GM12878 (cell line): ENCODE data around the gene CMTM1. TPM values are rescaled to one million over a fixed set of nuclear protein-coding genes. Genes with fewer than 3 reads are reported as not detected.

Experiments
- ATAC-seq: fragments of 200-7000 bp; cut with Tn5 transposase; 3 replicates; pipeline ENCODE4 v1.9.1; 2020; ENCODE audit warnings: mild to moderate bottlenecking, moderate library complexity
- BruUV-seq: library from RNA; stranded (reverse); fragments of 400-500 nt; replicated peaks from 2 replicates; lab custom pipeline; 2021; lab: Mats Ljungman, UMichigan
- CTCF ChIA-PET: fragments of 300-600 bp; sonication (Branson Sonifier 250); formaldehyde crosslinking; extraction: SDS; loops from one replicate; lab custom pipeline; 2021; ENCODE audit warnings: inconsistent platforms; lab: Yijun Ruan, JAX
- POLR2A ChIA-PET: fragments of 350-600 bp; formaldehyde crosslinking; extraction: SDS; loops from one replicate; lab custom pipeline; 2021; ENCODE audit warnings: inconsistent platforms; lab: Charles Lee
- RAD21 ChIA-PET: fragments of 300-600 bp; sonication (Branson Sonifier 250); formaldehyde crosslinking; loops from one replicate; lab custom pipeline; 2023; ENCODE audit warnings: antibody characterized with exemption; ENCODE audit not compliant: unreplicated experiment; lab: Charles Lee
- SMC1A ChIA-PET: fragments of 300-600 bp; sonication (Branson Sonifier 250); formaldehyde crosslinking; loops from one replicate; lab custom pipeline; 2023; ENCODE audit not compliant: unreplicated experiment, uncharacterized antibody; lab: Charles Lee
- DNase-seq: peaks from one replicate; pipeline ENCODE4 v3.0.0-alpha.2; 2011; ENCODE audit warnings: low read depth, low spot score
- FAIRE-seq: peaks from 3 replicates; lab custom pipeline; 2011; peaks lifted over from hg19 to GRCh38; lab: Jason Lieb, UNC
- H2AFZ ChIP-seq: 2 replicates; pipeline ENCODE4 v1.6.0; 2011; ENCODE audit warnings: low read depth, low read length, control low read depth; ENCODE audit not compliant: control insufficient read depth
- H3K27ac ChIP-seq: 2 replicates; pipeline ENCODE4 v1.5.1; 2011; ENCODE audit warnings: control low read depth; ENCODE audit not compliant: control insufficient read depth, insufficient read depth
- H3K27me3 ChIP-seq, 2 experiments: replicated peaks in 1 of 2; 2 replicates each; pipeline versions ENCODE4 v1.6.0 to v1.6.1; 2011; ENCODE audit warnings: low read length in 1 of 2; ENCODE audit not compliant: control insufficient read depth in 2 of 2, insufficient read depth in 2 of 2
- H3K36me3 ChIP-seq, 2 experiments: 2 replicates each; pipeline ENCODE4 v1.5.1; 2011; ENCODE audit warnings: low read length in 1 of 2; ENCODE audit not compliant: control insufficient read depth in 2 of 2, insufficient read depth in 2 of 2
- H3K4me1 ChIP-seq: 2 replicates; pipeline ENCODE4 v1.6.1; 2011; ENCODE audit warnings: mild to moderate bottlenecking, low read length, moderate library complexity, mixed read lengths; ENCODE audit not compliant: control insufficient read depth, insufficient read depth
- H3K4me2 ChIP-seq: 2 replicates; pipeline ENCODE4 v1.6.0; 2011; ENCODE audit warnings: control low read depth; ENCODE audit not compliant: control insufficient read depth, insufficient read depth
- H3K4me3 ChIP-seq: fragments of 200-600 bp; sonication (generic); 2 replicates; pipeline ENCODE4 v1.5.1; 2016
- H3K79me2 ChIP-seq: 2 replicates; pipeline ENCODE4 v1.6.0; 2011; ENCODE audit warnings: low read length; ENCODE audit not compliant: control insufficient read depth, insufficient read depth
- H3K9ac ChIP-seq: 2 replicates; pipeline ENCODE4 v1.8.0; 2011; ENCODE audit warnings: low read length, control low read depth, mixed read lengths; ENCODE audit not compliant: control insufficient read depth, insufficient read depth
- H3K9me3 ChIP-seq: replicated peaks from 3 replicates; pipeline ENCODE4 v1.5.1; 2011; ENCODE audit warnings: mild to moderate bottlenecking, low read length; ENCODE audit not compliant: control insufficient read depth, insufficient read depth
- H4K20me1 ChIP-seq: 2 replicates; pipeline ENCODE4 v1.6.0; 2011; ENCODE audit not compliant: control insufficient read depth, insufficient read depth
- ATF2 ChIP-seq: IDR thresholded peaks from 2 replicates; pipeline ENCODE4 v1.6.1; 2012; ENCODE audit warnings: low read length, inconsistent platforms
- CEBPB ChIP-seq, 2 experiments: fragments of 150-350 bp in 1 of 2; IDR thresholded peaks; 2 replicates each; pipeline ENCODE4 v1.6.1; 2012 to 2014; ENCODE audit warnings: low read depth in 2 of 2, low read length in 2 of 2, borderline replicate concordance in 1 of 2, inconsistent platforms in 1 of 2
- CHD1 ChIP-seq: IDR thresholded peaks from 2 replicates; pipeline ENCODE4 v1.6.1; 2012; ENCODE audit warnings: low read depth, low read length, improper control_type of control experiment
- FOXM1 ChIP-seq: IDR thresholded peaks from 2 replicates; pipeline ENCODE4 v1.6.1; 2012; ENCODE audit warnings: low read depth, mild to moderate bottlenecking, inconsistent platforms, low read length, moderate library complexity
- GABPA ChIP-seq: IDR thresholded peaks from 2 replicates; pipeline ENCODE4 v1.6.1; 2014; ENCODE audit warnings: antibody characterized with exemption, low read depth, mild to moderate bottlenecking, inconsistent platforms
- HDAC2 ChIP-seq: fragments of 200-600 bp; sonication (generic); IDR thresholded peaks from 2 replicates; pipeline ENCODE4 v1.6.1; 2017
- KDM1A ChIP-seq: fragments of 200-600 bp; sonication (generic); IDR thresholded peaks from 2 replicates; pipeline ENCODE4 v1.6.1; 2016; ENCODE audit warnings: borderline replicate concordance
- NFIC ChIP-seq: IDR thresholded peaks from 2 replicates; pipeline ENCODE4 v1.6.1; 2012; ENCODE audit warnings: low read depth, mild to moderate bottlenecking, inconsistent platforms, low read length, moderate library complexity
- NFXL1 ChIP-seq: fragments of 450-650 bp; IDR thresholded peaks from 2 replicates; pipeline ENCODE4 v1.6.1; 2017; ENCODE audit warnings: antibody characterized with exemption, mild to moderate bottlenecking, borderline replicate concordance
- NFYB ChIP-seq: IDR thresholded peaks from 2 replicates; pipeline ENCODE4 v1.6.1; 2011; ENCODE audit warnings: low read depth, mild to moderate bottlenecking, low read length, improper control_type of control experiment, moderate library complexity; ENCODE audit not compliant: insufficient read depth
- NR2C2 ChIP-seq: IDR thresholded peaks from 2 replicates; pipeline ENCODE4 v1.6.1; 2011; ENCODE audit warnings: borderline replicate concordance, low read depth; ENCODE audit not compliant: control insufficient read depth, insufficient read length
- PAX5 ChIP-seq: IDR thresholded peaks from 2 replicates; pipeline ENCODE4 v1.6.1; 2011; ENCODE audit warnings: low read depth, low read length, borderline replicate concordance
- SIX5 ChIP-seq: IDR thresholded peaks from 2 replicates; pipeline ENCODE4 v1.6.1; 2011; ENCODE audit warnings: mild to moderate bottlenecking, low read depth, low read length, moderate library complexity; ENCODE audit not compliant: severe bottlenecking
- SKIL ChIP-seq: fragments of 450-650 bp; IDR thresholded peaks from 2 replicates; pipeline ENCODE4 v1.6.1; 2017; ENCODE audit warnings: mild to moderate bottlenecking, low read depth, inconsistent platforms; ENCODE audit not compliant: poor library complexity, severe bottlenecking
- SREBF1 ChIP-seq: IDR thresholded peaks from 2 replicates; pipeline ENCODE4 v1.6.1; 2012; ENCODE audit warnings: mild to moderate bottlenecking, low read length
- ZNF592 ChIP-seq: fragments of 450-650 bp; IDR thresholded peaks from 2 replicates; pipeline ENCODE4 v1.6.1; 2017; ENCODE audit warnings: mild to moderate bottlenecking, moderate library complexity
- WGBS: methylation state at CpG from one replicate; pipeline ENCODE4 v1.1.6; 2016; ENCODE audit warnings: low lambda C conversion rate; ENCODE audit not compliant: insufficient replicate concordance, insufficient coverage; ENCODE audit errors: missing lambda C conversion rate; 5-methylcytosine and 5-hydroxymethylcytosine counted together
- in situ Hi-C: fragments of 300-500 bp; cut with MboI; formaldehyde crosslinking; loops from 9 replicates; pipeline ENCODE4 v1.14.3; 2018; ENCODE audit warnings: mixed read lengths
- intact Hi-C: fragments of 100-400 bp; cut with micrococcal nuclease; formaldehyde crosslinking; loops from one replicate; pipeline ENCODE4 v1.14.2; 2022; ENCODE audit not compliant: unreplicated experiment
- polyA plus RNA-seq, 11 experiments: library from polyadenylated mRNA; depleted of rRNA in 4 of 11; unstranded in 6 of 11; stranded (reverse) in 5 of 11; fragments of >200 nt; fragmentation: Nextera tagmentation in 4 of 11; fragmentation: Illumina TruSeq in 1 of 11; extraction: Ambion mirVana in 4 of 11; extraction: Trizol in 1 of 11; gene quantifications; 1 replicate in 1 of 11; 2 replicates in 10 of 11; pipeline versions ENCODE4 v1.2.1 to v1.2.3, GENCODE V29; 2011 to 2016; ENCODE audit warnings: inconsistent platforms in 2 of 11, missing spikeins in 2 of 11, low read depth in 1 of 11
- total RNA-seq, 4 experiments: library from RNA; depleted of rRNA in 3 of 4; stranded (reverse); fragments of >200 nt in 3 of 4; fragmentation: Illumina TruSeq in 1 of 4; extraction: Trizol in 1 of 4; gene quantifications; 2 replicates each; pipeline versions ENCODE4 v1.2.1 to v1.2.3, GENCODE V29; 2013 to 2021

CMTM1 gene
- total and polyA plus RNA-seq, 10 of the 15 experiments (the other 5 are each of a cell fraction or from before 2014, with no cell fraction given), result 0.09 to 3.0 (median 1.4) TPM; not detected in 2

GRCh38 chr16:66560107-66560506 lies 6.1 kb upstream of the CMTM1 start:
- ATAC-seq (peak; percentile 20; the same call in 2 of the 3 replicates), FAIRE-seq (no peak)
- POLR2A ChIA-PET, result interaction anchor here (0.9 kb wide), 1 partner anchor 44 kb away, joined by 3 read pairs; no protein-coding TSS in a partner anchor

More at GRCh38 chr16:66560107-66560506, 6.1 kb upstream of the CMTM1 start:
- ChIA-PET RAD21 (interaction anchor here (0.8 to 1.2 kb wide), 7 partner anchors 8 to 80 kb away, joined by 3 to 4 read pairs (median 3); partner anchors contain the start of genes CKLF and CMTM3), SMC1A (interaction anchor here (0.6 to 2.0 kb wide), 10 partner anchors 9 to 85 kb away, joined by 3 to 7 read pairs (median 3); partner anchors contain the start of gene CKLF), CTCF (interaction anchor here (0.7 to 1.1 kb wide), 5 partner anchors 11 to 84 kb away, joined by 3 to 5 read pairs (median 4); no protein-coding TSS in a partner anchor)
- no peak for DNase-seq
- no peaks in the 10 kb centered on the region for H3K27me3 ChIP-seq
- H3K4me2 ChIP-seq, result no peak overlapping the region
- 0% methylated on average over 1 of the region's 1 CpG for WGBS
- H3K79me2 ChIP-seq, result no peaks in the 10 kb centered on the region
- intact Hi-C loops, result loop anchor here (2.0 kb wide), 1 partner anchor 47 kb away; no protein-coding TSS in a partner anchor
- BruUV-seq, result no TSS peak
- H3K9me3 ChIP-seq, result no peaks in the 10 kb centered on the region
- no peak overlapping the region for H3K27ac ChIP-seq
- H3K4me1 ChIP-seq, result no peaks in the 10 kb centered on the region
- no peak overlapping the region for H2AFZ ChIP-seq
- no peak for TF ChIP-seq SKIL
- no peak for TF ChIP-seq NFIC
- no peak for TF ChIP-seq ATF2
- TF ChIP-seq FOXM1, result no peak
- no peak for TF ChIP-seq GABPA
- TF ChIP-seq NR2C2, result no peak
- no peak for TF ChIP-seq SREBF1
- no peak for TF ChIP-seq CHD1
- TF ChIP-seq CEBPB (IDR thresholded peaks at IDR 0.05; ENCODE audit: borderline replicate concordance in 1 of 2, low read depth in 2 of 2, low read length in 2 of 2), result no peak
- TF ChIP-seq NFYB, result no peak
- no peak for TF ChIP-seq KDM1A
- TF ChIP-seq HDAC2, result no peak
- no peak for TF ChIP-seq NFXL1
- TF ChIP-seq ZNF592, result no peak
- TF ChIP-seq PAX5, result no peak
- TF ChIP-seq SIX5, result no peak
- no peak overlapping the region for H3K4me3 ChIP-seq
- no peaks in the 10 kb centered on the region; the same call in 1 of the 2 replicates for H4K20me1 ChIP-seq
- no peak overlapping the region for H3K9ac ChIP-seq
- in situ Hi-C loops, result no loop called here
- peaks cover 0 to 2% of the 10 kb centered on the region in 2 experiments; a peak in 1 of 4 replicates for H3K36me3 ChIP-seq
